K562 (cell line): Measurements from ENCODE around the gene SCP2. TPM values are rescaled to one million over a fixed set of nuclear protein-coding genes. Genes with fewer than 3 reads are reported as not detected.

Experiments used
- ATAC-seq: fragments of 200-7000 bp; cut with Tn5 transposase; 3 replicates; pipeline ENCODE4 v1.9.1; 2020; ENCODE audit warnings: moderate library complexity
- BruUV-seq: library from RNA; stranded (reverse); fragments of 400-500 nt; replicated peaks from 2 replicates; lab custom pipeline; 2021; lab: Mats Ljungman, UMichigan
- CTCF ChIA-PET: fragments of 300-600 bp; formaldehyde crosslinking; extraction: SDS; loops from one replicate; lab custom pipeline; 2021; ENCODE audit warnings: low intra/inter-chr PET ratio; lab: Yijun Ruan, JAX
- POLR2A ChIA-PET: fragments of 300-600, 350-650 bp; sonication (Branson Sonifier 250); formaldehyde crosslinking; extraction: SDS; loops from one replicate; lab custom pipeline; 2021; ENCODE audit warnings: antibody characterized with exemption, inconsistent platforms; lab: Yijun Ruan, JAX
- DNase-seq, 4 experiments: peaks; one replicate each; pipeline versions ENCODE4 v3.0.0 to v3.0.0-alpha.2; 2011 to 2018; ENCODE audit warnings: low spot score in 3 of 4, mixed read lengths in 3 of 4; ENCODE audit errors: extremely low read depth in 1 of 4
- FAIRE-seq: peaks from 2 replicates; lab custom pipeline; 2011; peaks lifted over from hg19 to GRCh38; lab: Jason Lieb, UNC
- H2AFZ ChIP-seq: 2 replicates; pipeline ENCODE4 v1.6.0; 2011; ENCODE audit warnings: low read depth, low read length, control low read depth, inconsistent platforms
- H3K27ac ChIP-seq: fragments of 200-600 bp; 3 replicates; pipeline ENCODE4 v1.8.0; 2011; ENCODE audit warnings: low read depth, mild to moderate bottlenecking, control low read depth, inconsistent platforms, low read length, moderate library complexity, mixed read lengths; ENCODE audit errors: extremely low read depth
- H3K27me3 ChIP-seq, 2 experiments: fragments of 300-600 bp in 1 of 2; 2 replicates in 1 of 2; 3 replicates in 1 of 2; pipeline versions ENCODE4 v1.6.0 to v1.8.0; 2011; ENCODE audit warnings: inconsistent platforms in 2 of 2, low read length in 2 of 2, mild to moderate bottlenecking in 1 of 2, mixed read lengths in 1 of 2, moderate library complexity in 1 of 2; ENCODE audit not compliant: control insufficient read depth in 2 of 2, insufficient read depth in 2 of 2
- H3K36me3 ChIP-seq: fragments of 300-600 bp; 3 replicates; pipeline ENCODE4 v1.8.0; 2011; ENCODE audit warnings: mild to moderate bottlenecking, low read length, inconsistent platforms; ENCODE audit not compliant: control insufficient read depth, insufficient read depth
- H3K4me1 ChIP-seq, 2 experiments: fragments of 200-600 bp in 1 of 2; replicated peaks in 1 of 2; 2 replicates in 1 of 2; 3 replicates in 1 of 2; pipeline versions ENCODE4 v1.5.1 to v1.8.0; 2011; ENCODE audit warnings: inconsistent platforms in 2 of 2, low read length in 2 of 2, mild to moderate bottlenecking in 1 of 2, mixed read lengths in 1 of 2, moderate library complexity in 1 of 2; ENCODE audit not compliant: control insufficient read depth in 2 of 2, insufficient read depth in 2 of 2
- H3K4me2 ChIP-seq: 2 replicates; pipeline ENCODE4 v1.6.1; 2011; ENCODE audit warnings: low read length, control low read depth, inconsistent platforms, mixed read lengths; ENCODE audit not compliant: insufficient read depth
- H3K4me3 ChIP-seq: fragments of 200-600 bp; sonication (generic), shearing (Covaris generic); 2 replicates; pipeline ENCODE4 v1.5.1; 2016; ENCODE audit warnings: control low read depth, inconsistent platforms
- H3K79me2 ChIP-seq: fragments of 200-600 bp; 3 replicates; pipeline ENCODE4 v1.8.0; 2011; ENCODE audit warnings: low read length, inconsistent platforms; ENCODE audit not compliant: control insufficient read depth, insufficient read depth
- H3K9ac ChIP-seq, 2 experiments: 2 replicates each; pipeline versions ENCODE4 v1.6.0 to v1.6.1; 2011; ENCODE audit warnings: low read depth in 2 of 2, low read length in 2 of 2, control low read depth in 1 of 2, inconsistent platforms in 1 of 2, mild to moderate bottlenecking in 1 of 2, mixed read lengths in 1 of 2; ENCODE audit not compliant: insufficient read depth in 1 of 2
- H3K9me1 ChIP-seq: one replicate; pipeline ENCODE4 v1.6.0; 2011; ENCODE audit warnings: inconsistent platforms, mild to moderate bottlenecking, low read length, moderate library complexity; ENCODE audit not compliant: control insufficient read depth, insufficient read depth
- H3K9me3 ChIP-seq: replicated peaks from 2 replicates; pipeline ENCODE4 v1.5.1; 2011; ENCODE audit warnings: low read depth, low read length, inconsistent platforms; ENCODE audit not compliant: control insufficient read depth, insufficient read depth
- H4K20me1 ChIP-seq: replicated peaks from 2 replicates; pipeline ENCODE4 v1.6.1; 2011; ENCODE audit warnings: low read length, inconsistent platforms, mixed read lengths; ENCODE audit not compliant: control insufficient read depth, insufficient read depth
- COPS2 ChIP-seq: fragments of 450-650 bp; conservative IDR thresholded peaks from 2 replicates; pipeline ENCODE4 v1.6.1; 2016; ENCODE audit warnings: mild to moderate bottlenecking, moderate library complexity
- MAFK ChIP-seq: IDR thresholded peaks from 2 replicates; pipeline ENCODE4 v1.6.1; 2011; ENCODE audit warnings: low read length, improper control_type of control experiment
- NEUROD1 ChIP-seq: fragments of 150-350 bp; IDR thresholded peaks from 2 replicates; pipeline ENCODE4 v1.6.1; 2014; ENCODE audit warnings: borderline replicate concordance, low read length, low read depth; ENCODE audit not compliant: partially characterized antibody
- RNF2 ChIP-seq: sonication (generic); IDR thresholded peaks from 2 replicates; pipeline ENCODE4 v1.6.1; 2016
- TCFL5 ChIP-seq: fragments of 250-450 bp; sonication (Bioruptor Pico); conservative IDR thresholded peaks from 2 replicates; pipeline ENCODE4 v1.6.1; 2021; ENCODE audit warnings: mild to moderate bottlenecking, moderate library complexity, matching md5 sums
- ZNF316 ChIP-seq: fragments of 450-650 bp; IDR thresholded peaks from 2 replicates; pipeline ENCODE4 v1.6.1; 2016
- WGBS: fragments of 100-300 bp; shearing (Covaris generic); methylation state at CpG from one replicate; pipeline ENCODE4 v1.1.6; 2016; ENCODE audit warnings: low coverage, mixed read lengths; ENCODE audit not compliant: insufficient coverage; ENCODE audit errors: missing lambda C conversion rate; 5-methylcytosine and 5-hydroxymethylcytosine counted together
- in situ Hi-C: fragments of 300-500 bp; cut with MboI; formaldehyde crosslinking; loops from 4 replicates; pipeline ENCODE4 v1.15.0; 2018; ENCODE audit warnings: inconsistent platforms, mixed read lengths
- intact Hi-C: fragments of 100-400 bp; cut with micrococcal nuclease; formaldehyde crosslinking; loops from 2 replicates; pipeline ENCODE4 v1.14.2; 2022
- polyA plus RNA-seq, 8 experiments: library from polyadenylated mRNA; depleted of rRNA in 4 of 8; stranded (reverse) in 5 of 8; unstranded in 3 of 8; fragments of >200 nt; fragmentation: Nextera tagmentation in 2 of 8; fragmentation: Illumina TruSeq in 1 of 8; extraction: Ambion mirVana in 2 of 8; extraction: Trizol in 1 of 8; gene quantifications; 2 replicates each; pipeline versions ENCODE4 v1.2.1 to v1.2.3, GENCODE V29; 2011 to 2014; ENCODE audit warnings: inconsistent platforms in 1 of 8, missing spikeins in 1 of 8
- total RNA-seq, 7 experiments: library from RNA; depleted of rRNA in 6 of 7; stranded (reverse); fragments of >200 nt in 6 of 7; fragmentation: Illumina TruSeq in 2 of 7; extraction: Trizol in 2 of 7; gene quantifications; 2 replicates each; pipeline versions ENCODE4 v1.2.1 to v1.2.3, GENCODE V29; 2011 to 2021; ENCODE audit warnings: low replicate concordance in 1 of 7
- TF ChIP-seq, protein P1 (sequence below): fragments of 200-600 bp; sonication (generic); IDR thresholded peaks from one replicate; pipeline ENCODE4 v1.6.1; 2012; ENCODE audit warnings: mild to moderate bottlenecking, low read depth, low read length, inconsistent platforms
- TF ChIP-seq, protein P2 (sequence below), 2 experiments: fragments of 450-650 bp; IDR thresholded peaks; 2 replicates each; pipeline ENCODE4 v1.6.1; 2018; ENCODE audit warnings: mild to moderate bottlenecking in 2 of 2, low read depth in 1 of 2; ENCODE audit not compliant: partially characterized antibody in 2 of 2

Gene SCP2
- total and polyA plus RNA-seq, 9 of the 15 experiments (the other 6 are each of a cell fraction or from before 2014, with no cell fraction given), result 63.8 to 258 (median 106) TPM

GRCh38 chr1:52900402-52900801 is 26.7 kb upstream of the SCP2 start:
- Histone ChIP-seq H3K9me1 (no peaks in the 10 kb centered on the region), H3K4me3 (no peak overlapping the region), H3K79me2 (no peaks in the 10 kb centered on the region), H3K27me3 (no peaks in the 10 kb centered on the region), H3K36me3 (peaks cover 47% of the 10 kb centered on the region), H3K4me1 (peaks cover 8 to 11% of the 10 kb centered on the region in 2 experiments), H3K9me3 (no peaks in the 10 kb centered on the region), H3K9ac (no peak overlapping the region), H3K27ac (no peak overlapping the region), H2AFZ (no peak overlapping the region), H4K20me1 (no peaks in the 10 kb centered on the region), H3K4me2 (no peak overlapping the region)
- intact Hi-C loops, result loop anchor here (10.0 kb wide), 1 partner anchor 164 kb away; the partner anchor contains the start of gene PODN
- CTCF ChIA-PET, result no interaction called here
- POLR2A ChIA-PET, result interaction anchor here (0.8 kb wide), 1 partner anchor 146 kb away, joined by 4 read pairs; no protein-coding TSS in a partner anchor
- FAIRE-seq (no peak), DNase-seq (no peak), ATAC-seq (no peak)
- in situ Hi-C loops, result loop anchor here (25.0 kb wide), 1 partner anchor 287 kb away; the partner anchor contains the start of gene CPT2
- WGBS, result 68% methylated on average over 2 of the region's 2 CpGs
- no TSS peak for BruUV-seq
- TF ChIP-seq MAFK (no peak), COPS2 (no peak), RNF2 (no peak), NEUROD1 (no peak), ZNF316 (no peak), TCFL5 (CRISPR knock-in tag) (no peak)
- TF ChIP-seq, protein P1, sequence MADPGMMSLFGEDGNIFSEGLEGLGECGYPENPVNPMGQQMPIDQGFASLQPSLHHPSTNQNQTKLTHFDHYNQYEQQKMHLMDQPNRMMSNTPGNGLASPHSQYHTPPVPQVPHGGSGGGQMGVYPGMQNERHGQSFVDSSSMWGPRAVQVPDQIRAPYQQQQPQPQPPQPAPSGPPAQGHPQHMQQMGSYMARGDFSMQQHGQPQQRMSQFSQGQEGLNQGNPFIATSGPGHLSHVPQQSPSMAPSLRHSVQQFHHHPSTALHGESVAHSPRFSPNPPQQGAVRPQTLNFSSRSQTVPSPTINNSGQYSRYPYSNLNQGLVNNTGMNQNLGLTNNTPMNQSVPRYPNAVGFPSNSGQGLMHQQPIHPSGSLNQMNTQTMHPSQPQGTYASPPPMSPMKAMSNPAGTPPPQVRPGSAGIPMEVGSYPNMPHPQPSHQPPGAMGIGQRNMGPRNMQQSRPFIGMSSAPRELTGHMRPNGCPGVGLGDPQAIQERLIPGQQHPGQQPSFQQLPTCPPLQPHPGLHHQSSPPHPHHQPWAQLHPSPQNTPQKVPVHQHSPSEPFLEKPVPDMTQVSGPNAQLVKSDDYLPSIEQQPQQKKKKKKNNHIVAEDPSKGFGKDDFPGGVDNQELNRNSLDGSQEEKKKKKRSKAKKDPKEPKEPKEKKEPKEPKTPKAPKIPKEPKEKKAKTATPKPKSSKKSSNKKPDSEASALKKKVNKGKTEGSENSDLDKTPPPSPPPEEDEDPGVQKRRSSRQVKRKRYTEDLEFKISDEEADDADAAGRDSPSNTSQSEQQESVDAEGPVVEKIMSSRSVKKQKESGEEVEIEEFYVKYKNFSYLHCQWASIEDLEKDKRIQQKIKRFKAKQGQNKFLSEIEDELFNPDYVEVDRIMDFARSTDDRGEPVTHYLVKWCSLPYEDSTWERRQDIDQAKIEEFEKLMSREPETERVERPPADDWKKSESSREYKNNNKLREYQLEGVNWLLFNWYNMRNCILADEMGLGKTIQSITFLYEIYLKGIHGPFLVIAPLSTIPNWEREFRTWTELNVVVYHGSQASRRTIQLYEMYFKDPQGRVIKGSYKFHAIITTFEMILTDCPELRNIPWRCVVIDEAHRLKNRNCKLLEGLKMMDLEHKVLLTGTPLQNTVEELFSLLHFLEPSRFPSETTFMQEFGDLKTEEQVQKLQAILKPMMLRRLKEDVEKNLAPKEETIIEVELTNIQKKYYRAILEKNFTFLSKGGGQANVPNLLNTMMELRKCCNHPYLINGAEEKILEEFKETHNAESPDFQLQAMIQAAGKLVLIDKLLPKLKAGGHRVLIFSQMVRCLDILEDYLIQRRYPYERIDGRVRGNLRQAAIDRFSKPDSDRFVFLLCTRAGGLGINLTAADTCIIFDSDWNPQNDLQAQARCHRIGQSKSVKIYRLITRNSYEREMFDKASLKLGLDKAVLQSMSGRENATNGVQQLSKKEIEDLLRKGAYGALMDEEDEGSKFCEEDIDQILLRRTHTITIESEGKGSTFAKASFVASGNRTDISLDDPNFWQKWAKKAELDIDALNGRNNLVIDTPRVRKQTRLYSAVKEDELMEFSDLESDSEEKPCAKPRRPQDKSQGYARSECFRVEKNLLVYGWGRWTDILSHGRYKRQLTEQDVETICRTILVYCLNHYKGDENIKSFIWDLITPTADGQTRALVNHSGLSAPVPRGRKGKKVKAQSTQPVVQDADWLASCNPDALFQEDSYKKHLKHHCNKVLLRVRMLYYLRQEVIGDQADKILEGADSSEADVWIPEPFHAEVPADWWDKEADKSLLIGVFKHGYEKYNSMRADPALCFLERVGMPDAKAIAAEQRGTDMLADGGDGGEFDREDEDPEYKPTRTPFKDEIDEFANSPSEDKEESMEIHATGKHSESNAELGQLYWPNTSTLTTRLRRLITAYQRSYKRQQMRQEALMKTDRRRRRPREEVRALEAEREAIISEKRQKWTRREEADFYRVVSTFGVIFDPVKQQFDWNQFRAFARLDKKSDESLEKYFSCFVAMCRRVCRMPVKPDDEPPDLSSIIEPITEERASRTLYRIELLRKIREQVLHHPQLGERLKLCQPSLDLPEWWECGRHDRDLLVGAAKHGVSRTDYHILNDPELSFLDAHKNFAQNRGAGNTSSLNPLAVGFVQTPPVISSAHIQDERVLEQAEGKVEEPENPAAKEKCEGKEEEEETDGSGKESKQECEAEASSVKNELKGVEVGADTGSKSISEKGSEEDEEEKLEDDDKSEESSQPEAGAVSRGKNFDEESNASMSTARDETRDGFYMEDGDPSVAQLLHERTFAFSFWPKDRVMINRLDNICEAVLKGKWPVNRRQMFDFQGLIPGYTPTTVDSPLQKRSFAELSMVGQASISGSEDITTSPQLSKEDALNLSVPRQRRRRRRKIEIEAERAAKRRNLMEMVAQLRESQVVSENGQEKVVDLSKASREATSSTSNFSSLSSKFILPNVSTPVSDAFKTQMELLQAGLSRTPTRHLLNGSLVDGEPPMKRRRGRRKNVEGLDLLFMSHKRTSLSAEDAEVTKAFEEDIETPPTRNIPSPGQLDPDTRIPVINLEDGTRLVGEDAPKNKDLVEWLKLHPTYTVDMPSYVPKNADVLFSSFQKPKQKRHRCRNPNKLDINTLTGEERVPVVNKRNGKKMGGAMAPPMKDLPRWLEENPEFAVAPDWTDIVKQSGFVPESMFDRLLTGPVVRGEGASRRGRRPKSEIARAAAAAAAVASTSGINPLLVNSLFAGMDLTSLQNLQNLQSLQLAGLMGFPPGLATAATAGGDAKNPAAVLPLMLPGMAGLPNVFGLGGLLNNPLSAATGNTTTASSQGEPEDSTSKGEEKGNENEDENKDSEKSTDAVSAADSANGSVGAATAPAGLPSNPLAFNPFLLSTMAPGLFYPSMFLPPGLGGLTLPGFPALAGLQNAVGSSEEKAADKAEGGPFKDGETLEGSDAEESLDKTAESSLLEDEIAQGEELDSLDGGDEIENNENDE, result no peak
- TF ChIP-seq, protein P2, sequence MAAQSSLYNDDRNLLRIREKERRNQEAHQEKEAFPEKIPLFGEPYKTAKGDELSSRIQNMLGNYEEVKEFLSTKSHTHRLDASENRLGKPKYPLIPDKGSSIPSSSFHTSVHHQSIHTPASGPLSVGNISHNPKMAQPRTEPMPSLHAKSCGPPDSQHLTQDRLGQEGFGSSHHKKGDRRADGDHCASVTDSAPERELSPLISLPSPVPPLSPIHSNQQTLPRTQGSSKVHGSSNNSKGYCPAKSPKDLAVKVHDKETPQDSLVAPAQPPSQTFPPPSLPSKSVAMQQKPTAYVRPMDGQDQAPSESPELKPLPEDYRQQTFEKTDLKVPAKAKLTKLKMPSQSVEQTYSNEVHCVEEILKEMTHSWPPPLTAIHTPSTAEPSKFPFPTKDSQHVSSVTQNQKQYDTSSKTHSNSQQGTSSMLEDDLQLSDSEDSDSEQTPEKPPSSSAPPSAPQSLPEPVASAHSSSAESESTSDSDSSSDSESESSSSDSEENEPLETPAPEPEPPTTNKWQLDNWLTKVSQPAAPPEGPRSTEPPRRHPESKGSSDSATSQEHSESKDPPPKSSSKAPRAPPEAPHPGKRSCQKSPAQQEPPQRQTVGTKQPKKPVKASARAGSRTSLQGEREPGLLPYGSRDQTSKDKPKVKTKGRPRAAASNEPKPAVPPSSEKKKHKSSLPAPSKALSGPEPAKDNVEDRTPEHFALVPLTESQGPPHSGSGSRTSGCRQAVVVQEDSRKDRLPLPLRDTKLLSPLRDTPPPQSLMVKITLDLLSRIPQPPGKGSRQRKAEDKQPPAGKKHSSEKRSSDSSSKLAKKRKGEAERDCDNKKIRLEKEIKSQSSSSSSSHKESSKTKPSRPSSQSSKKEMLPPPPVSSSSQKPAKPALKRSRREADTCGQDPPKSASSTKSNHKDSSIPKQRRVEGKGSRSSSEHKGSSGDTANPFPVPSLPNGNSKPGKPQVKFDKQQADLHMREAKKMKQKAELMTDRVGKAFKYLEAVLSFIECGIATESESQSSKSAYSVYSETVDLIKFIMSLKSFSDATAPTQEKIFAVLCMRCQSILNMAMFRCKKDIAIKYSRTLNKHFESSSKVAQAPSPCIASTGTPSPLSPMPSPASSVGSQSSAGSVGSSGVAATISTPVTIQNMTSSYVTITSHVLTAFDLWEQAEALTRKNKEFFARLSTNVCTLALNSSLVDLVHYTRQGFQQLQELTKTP (IDR thresholded peaks at IDR 0.05; ENCODE audit: low read depth in 1 of 2, partially characterized antibody in 2 of 2), result no peak
